ACC112 (cell line): Measurements from ENCODE around the gene WDR72.
"Not testable (repeated sequence)": the region's sequence is repeated elsewhere in the genome, so short reads cannot be mapped to it uniquely, and the experiment has no call there.

Experiments
- H2AFZ ChIP-seq: fragments of 200-600 bp; sonication (generic); one replicate; pipeline ENCODE4 v1.6.0; 2017; ENCODE audit warnings: antibody characterized with exemption, low read length; ENCODE audit not compliant: unreplicated experiment
- H3K27ac ChIP-seq: fragments of 200-600 bp; sonication (generic); 2 replicates; pipeline ENCODE4 v1.5.1; 2014; ENCODE audit warnings: low read depth, mild to moderate bottlenecking, antibody characterized with exemption, low read length, moderate library complexity
- H3K27me3 ChIP-seq: fragments of 200-600 bp; sonication (generic); 2 replicates; pipeline ENCODE4 v1.6.1; 2014; ENCODE audit warnings: mild to moderate bottlenecking, antibody characterized with exemption, low read length, moderate library complexity, mixed read lengths; ENCODE audit not compliant: insufficient read depth
- H3K36me3 ChIP-seq: fragments of 200-600 bp; sonication (generic); 2 replicates; pipeline ENCODE4 v1.6.1; 2016; ENCODE audit warnings: mild to moderate bottlenecking, antibody characterized with exemption, low read length, moderate library complexity, mixed read lengths; ENCODE audit not compliant: insufficient read depth
- H3K4me1 ChIP-seq: fragments of 200-600 bp; sonication (generic); one replicate; pipeline ENCODE4 v1.6.1; 2016; ENCODE audit warnings: low read length, mixed read lengths; ENCODE audit not compliant: insufficient read depth, unreplicated experiment, control insufficient read depth
- H3K4me3 ChIP-seq: fragments of 200-600 bp; sonication (generic); 2 replicates; pipeline ENCODE4 v1.5.1; 2014; ENCODE audit warnings: mild to moderate bottlenecking, low read depth, low read length
- H3K79me2 ChIP-seq: fragments of 200-600 bp; sonication (generic); one replicate; pipeline ENCODE4 v1.6.0; 2016; ENCODE audit warnings: low read length; ENCODE audit not compliant: control insufficient read depth, unreplicated experiment, insufficient read depth

WDR72 gene

GRCh38 chr15:53709821-53710220, 49.6 kb downstream of the WDR72 start:
- H3K79me2 ChIP-seq = no peaks in the 10 kb centered on the region
- H3K27me3 ChIP-seq = no peaks in the 10 kb centered on the region
- H2AFZ ChIP-seq = no peak overlapping the region
- no peaks in the 10 kb centered on the region for H3K4me1 ChIP-seq
- H3K27ac ChIP-seq = no peak overlapping the region
- H3K4me3 ChIP-seq = no peak overlapping the region
- H3K36me3 ChIP-seq = no peaks in the 10 kb centered on the region

- Histone ChIP-seq H3K36me3 (no peaks in the 10 kb centered on the region), H3K4me3 (no peak overlapping the region), H3K79me2 (no peaks in the 10 kb centered on the region), H3K27ac (no peak overlapping the region), H2AFZ (no peak overlapping the region), H3K4me1 (no peaks in the 10 kb centered on the region), H3K27me3 (no peaks in the 10 kb centered on the region)
Measured at GRCh38 chr15:53695365-53695764, 64.1 kb downstream of the WDR72 start.

- no peak overlapping the region for H3K27ac ChIP-seq
- H3K27me3 ChIP-seq = no peaks in the 10 kb centered on the region
- H3K36me3 ChIP-seq = no peaks in the 10 kb centered on the region
- no peaks in the 10 kb centered on the region for H3K4me1 ChIP-seq
- H2AFZ ChIP-seq = no peak overlapping the region
- H3K4me3 ChIP-seq = no peak overlapping the region
- H3K79me2 ChIP-seq = no peaks in the 10 kb centered on the region
Measured at GRCh38 chr15:53694476-53694874, 65.0 kb downstream of the WDR72 start.

- no peak overlapping the region for H3K27ac ChIP-seq
- H3K79me2 ChIP-seq = no peaks in the 10 kb centered on the region
- H2AFZ ChIP-seq = no peak overlapping the region
- no peaks in the 10 kb centered on the region for H3K4me1 ChIP-seq
- no peaks in the 10 kb centered on the region for H3K27me3 ChIP-seq
- no peak overlapping the region for H3K4me3 ChIP-seq
- no peaks in the 10 kb centered on the region for H3K36me3 ChIP-seq
Measured at GRCh38 chr15:53693729-53694475, 65.6 kb downstream of the WDR72 start.

GRCh38 chr15:53684162-53684561, 75.3 kb downstream of the WDR72 start:
- H3K4me3 ChIP-seq, H3K27me3 ChIP-seq, H2AFZ ChIP-seq, H3K79me2 ChIP-seq, H3K36me3 ChIP-seq, H3K4me1 ChIP-seq, H3K27ac ChIP-seq: not testable (repeated sequence)

- no peak overlapping the region for H3K27ac ChIP-seq
- H3K79me2 ChIP-seq = no peaks in the 10 kb centered on the region
- H3K36me3 ChIP-seq = no peaks in the 10 kb centered on the region
- no peak overlapping the region for H3K4me3 ChIP-seq
- H2AFZ ChIP-seq = no peak overlapping the region
- H3K27me3 ChIP-seq = no peaks in the 10 kb centered on the region
- H3K4me1 ChIP-seq = no peaks in the 10 kb centered on the region
Measured at GRCh38 chr15:53681056-53681455, 78.4 kb downstream of the WDR72 start.

GRCh38 chr15:53675832-53676231, 83.6 kb downstream of the WDR72 start:
- Histone ChIP-seq H2AFZ (no peak overlapping the region), H3K27me3 (no peaks in the 10 kb centered on the region), H3K4me3 (no peak overlapping the region), H3K4me1 (no peaks in the 10 kb centered on the region), H3K27ac (no peak overlapping the region), H3K36me3 (no peaks in the 10 kb centered on the region), H3K79me2 (no peaks in the 10 kb centered on the region)

- H3K4me1 ChIP-seq = no peaks in the 10 kb centered on the region
- no peaks in the 10 kb centered on the region for H3K36me3 ChIP-seq
- H2AFZ ChIP-seq = no peak overlapping the region
- no peak overlapping the region for H3K4me3 ChIP-seq
- H3K27ac ChIP-seq = no peak overlapping the region
- H3K79me2 ChIP-seq = no peaks in the 10 kb centered on the region
- H3K27me3 ChIP-seq = no peaks in the 10 kb centered on the region
Measured at GRCh38 chr15:53671545-53671944, 87.9 kb downstream of the WDR72 start.

GRCh38 chr15:53670701-53671100, 88.8 kb downstream of the WDR72 start:
- H3K36me3 ChIP-seq = no peaks in the 10 kb centered on the region
- H2AFZ ChIP-seq = no peak overlapping the region
- no peak overlapping the region for H3K27ac ChIP-seq
- no peaks in the 10 kb centered on the region for H3K27me3 ChIP-seq
- H3K79me2 ChIP-seq = no peaks in the 10 kb centered on the region
- no peaks in the 10 kb centered on the region for H3K4me1 ChIP-seq
- H3K4me3 ChIP-seq = no peak overlapping the region

- no peaks in the 10 kb centered on the region for H3K79me2 ChIP-seq
- H3K27ac ChIP-seq = no peak overlapping the region
- no peak overlapping the region for H3K4me3 ChIP-seq
- H3K27me3 ChIP-seq = no peaks in the 10 kb centered on the region
- no peak overlapping the region for H2AFZ ChIP-seq
- no peaks in the 10 kb centered on the region for H3K4me1 ChIP-seq
- no peaks in the 10 kb centered on the region for H3K36me3 ChIP-seq
Measured at GRCh38 chr15:53665930-53666329, 93.5 kb downstream of the WDR72 start.

GRCh38 chr15:53658827-53659555, 100.5 kb downstream of the WDR72 start:
- no peaks in the 10 kb centered on the region for H3K4me1 ChIP-seq
- no peak overlapping the region for H3K27ac ChIP-seq
- H3K36me3 ChIP-seq = no peaks in the 10 kb centered on the region
- no peaks in the 10 kb centered on the region for H3K79me2 ChIP-seq
- H3K4me3 ChIP-seq = no peak overlapping the region
- H2AFZ ChIP-seq = no peak overlapping the region
- no peaks in the 10 kb centered on the region for H3K27me3 ChIP-seq
